ENCODE results near the gene ARRDC4. TPM values are rescaled to one million over a fixed set of nuclear protein-coding genes. Genes with fewer than 3 reads are reported as not detected.

The ARRDC4 gene
- total and polyA plus RNA-seq, 12 donors: 15.1 to 61.9 (median 25.3) TPM

GRCh38 chr15:97992823-97993222 is 32.3 kb downstream of the ARRDC4 start:
- Histone ChIP-seq H3K4me3 (no peak overlapping the region), H3K9me3 (replicated peaks in 1 of 3) (no peaks in the 10 kb centered on the region), H3K36me3 (replicated peaks in 1 of 2) (no peaks in the 10 kb centered on the region), H3K27me3 (no peaks in the 10 kb centered on the region), H3K4me1 (replicated peaks in 1 of 2) (peaks cover 0 to 10% of the 10 kb centered on the region in 2 donors), H3K27ac (peak overlapping the region in 1 of 5 donors; percentile 48)
- TF ChIP-seq, protein P1, sequence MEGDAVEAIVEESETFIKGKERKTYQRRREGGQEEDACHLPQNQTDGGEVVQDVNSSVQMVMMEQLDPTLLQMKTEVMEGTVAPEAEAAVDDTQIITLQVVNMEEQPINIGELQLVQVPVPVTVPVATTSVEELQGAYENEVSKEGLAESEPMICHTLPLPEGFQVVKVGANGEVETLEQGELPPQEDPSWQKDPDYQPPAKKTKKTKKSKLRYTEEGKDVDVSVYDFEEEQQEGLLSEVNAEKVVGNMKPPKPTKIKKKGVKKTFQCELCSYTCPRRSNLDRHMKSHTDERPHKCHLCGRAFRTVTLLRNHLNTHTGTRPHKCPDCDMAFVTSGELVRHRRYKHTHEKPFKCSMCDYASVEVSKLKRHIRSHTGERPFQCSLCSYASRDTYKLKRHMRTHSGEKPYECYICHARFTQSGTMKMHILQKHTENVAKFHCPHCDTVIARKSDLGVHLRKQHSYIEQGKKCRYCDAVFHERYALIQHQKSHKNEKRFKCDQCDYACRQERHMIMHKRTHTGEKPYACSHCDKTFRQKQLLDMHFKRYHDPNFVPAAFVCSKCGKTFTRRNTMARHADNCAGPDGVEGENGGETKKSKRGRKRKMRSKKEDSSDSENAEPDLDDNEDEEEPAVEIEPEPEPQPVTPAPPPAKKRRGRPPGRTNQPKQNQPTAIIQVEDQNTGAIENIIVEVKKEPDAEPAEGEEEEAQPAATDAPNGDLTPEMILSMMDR (IDR thresholded peaks at IDR 0.05): no peak
- TF ChIP-seq POLR2A (IDR thresholded peaks at IDR 0.05): no peak
- DNase-seq: no peak
- 50 to 74% (median 63%) methylated on average over 1 of the region's 1 CpG for WGBS, 4 donors
- intact Hi-C loops (cut with DNase I): no loop called here

- peak in 6 of 7 donors; percentile 29 to 66 (median 48) for DNase-seq
- H3K27ac ChIP-seq: peak overlapping the region in 1 of 5 donors; percentile 48
- H3K9me3 ChIP-seq (replicated peaks in 1 of 3): no peaks in the 10 kb centered on the region
- intact Hi-C loops (cut with DNase I): no loop called here
- WGBS, 4 donors: 10 to 33% (median 30%) methylated on average over 3 of the region's 3 CpGs
- TF ChIP-seq, protein P1 (IDR thresholded peaks at IDR 0.05): no peak
- TF ChIP-seq POLR2A (IDR thresholded peaks at IDR 0.05): no peak
- H3K36me3 ChIP-seq (replicated peaks in 1 of 2): no peaks in the 10 kb centered on the region
- no peaks in the 10 kb centered on the region for H3K27me3 ChIP-seq
- H3K4me3 ChIP-seq: no peak overlapping the region
- peaks cover 0 to 10% of the 10 kb centered on the region in 2 donors for H3K4me1 ChIP-seq (replicated peaks in 1 of 2)
These were observed 32.8 kb downstream of the ARRDC4 start for GRCh38 chr15:97993310-97993738.

- Histone ChIP-seq H3K27me3 (no peaks in the 10 kb centered on the region), H3K27ac (no peak overlapping the region), H3K36me3 (replicated peaks in 1 of 2) (no peaks in the 10 kb centered on the region), H3K4me3 (no peak overlapping the region), H3K9me3 (replicated peaks in 1 of 3) (no peaks in the 10 kb centered on the region), H3K4me1 (replicated peaks in 1 of 2) (peaks cover 0 to 10% of the 10 kb centered on the region in 2 donors)
- no peak for TF ChIP-seq POLR2A (IDR thresholded peaks at IDR 0.05)
- TF ChIP-seq, protein P1 (IDR thresholded peaks at IDR 0.05): no peak
- DNase-seq: no peak
- WGBS, 4 donors: 89 to 100% (median 96%) methylated on average over 3 of the region's 3 CpGs
- intact Hi-C loops (cut with DNase I): no loop called here
These were observed 33.7 kb downstream of the ARRDC4 start for GRCh38 chr15:97994236-97994635.

DNA sequence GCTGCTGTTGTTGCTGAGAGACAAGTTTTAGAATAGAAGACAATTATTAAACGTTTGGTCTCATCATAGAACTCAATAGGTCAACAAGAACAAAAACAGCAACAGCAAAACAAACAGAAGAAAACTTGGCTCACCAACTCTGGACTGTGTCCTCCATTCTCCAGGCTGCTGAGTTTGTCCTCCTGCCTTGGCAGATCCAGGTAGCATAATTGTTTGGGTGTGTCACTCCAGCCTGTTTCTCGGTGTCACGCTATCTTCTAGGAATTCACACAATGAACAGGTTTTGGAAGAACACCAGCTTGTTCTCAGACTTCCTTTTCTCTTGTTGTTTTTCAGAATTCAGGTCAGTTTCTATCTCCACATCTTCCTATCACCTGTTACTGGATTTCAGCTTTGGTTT is 34.7 kb downstream of the ARRDC4 start:
- 76 to 84% (median 81%) methylated on average over 3 of the region's 3 CpGs for WGBS, 4 donors
- no peak for DNase-seq
- H3K27me3 ChIP-seq: no peaks in the 10 kb centered on the region
- TF ChIP-seq, protein P1 (IDR thresholded peaks at IDR 0.05): no peak
- TF ChIP-seq POLR2A (IDR thresholded peaks at IDR 0.05): no peak
- peaks cover 0 to 10% of the 10 kb centered on the region in 2 donors for H3K4me1 ChIP-seq (replicated peaks in 1 of 2)
- H3K4me3 ChIP-seq: no peak overlapping the region
- no peak overlapping the region for H3K27ac ChIP-seq
- no peaks in the 10 kb centered on the region for H3K9me3 ChIP-seq (replicated peaks in 1 of 3)
- intact Hi-C loops (cut with DNase I): no loop called here
- no peaks in the 10 kb centered on the region for H3K36me3 ChIP-seq (replicated peaks in 1 of 2)
